GM19452 (cell line): Measurements from ENCODE around the gene ARFIP2.
"Not testable (repeated sequence)": the region's sequence is repeated elsewhere in the genome, so short reads cannot be mapped to it uniquely, and the experiment has no call there.

Experiments used
- ATAC-seq: cut with Tn5 transposase; IDR thresholded peaks from one replicate; pipeline ENCODE4 v1.9.1; 2021; ENCODE audit not compliant: unreplicated experiment

ARFIP2 gene, protein sequence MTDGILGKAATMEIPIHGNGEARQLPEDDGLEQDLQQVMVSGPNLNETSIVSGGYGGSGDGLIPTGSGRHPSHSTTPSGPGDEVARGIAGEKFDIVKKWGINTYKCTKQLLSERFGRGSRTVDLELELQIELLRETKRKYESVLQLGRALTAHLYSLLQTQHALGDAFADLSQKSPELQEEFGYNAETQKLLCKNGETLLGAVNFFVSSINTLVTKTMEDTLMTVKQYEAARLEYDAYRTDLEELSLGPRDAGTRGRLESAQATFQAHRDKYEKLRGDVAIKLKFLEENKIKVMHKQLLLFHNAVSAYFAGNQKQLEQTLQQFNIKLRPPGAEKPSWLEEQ

DNA sequence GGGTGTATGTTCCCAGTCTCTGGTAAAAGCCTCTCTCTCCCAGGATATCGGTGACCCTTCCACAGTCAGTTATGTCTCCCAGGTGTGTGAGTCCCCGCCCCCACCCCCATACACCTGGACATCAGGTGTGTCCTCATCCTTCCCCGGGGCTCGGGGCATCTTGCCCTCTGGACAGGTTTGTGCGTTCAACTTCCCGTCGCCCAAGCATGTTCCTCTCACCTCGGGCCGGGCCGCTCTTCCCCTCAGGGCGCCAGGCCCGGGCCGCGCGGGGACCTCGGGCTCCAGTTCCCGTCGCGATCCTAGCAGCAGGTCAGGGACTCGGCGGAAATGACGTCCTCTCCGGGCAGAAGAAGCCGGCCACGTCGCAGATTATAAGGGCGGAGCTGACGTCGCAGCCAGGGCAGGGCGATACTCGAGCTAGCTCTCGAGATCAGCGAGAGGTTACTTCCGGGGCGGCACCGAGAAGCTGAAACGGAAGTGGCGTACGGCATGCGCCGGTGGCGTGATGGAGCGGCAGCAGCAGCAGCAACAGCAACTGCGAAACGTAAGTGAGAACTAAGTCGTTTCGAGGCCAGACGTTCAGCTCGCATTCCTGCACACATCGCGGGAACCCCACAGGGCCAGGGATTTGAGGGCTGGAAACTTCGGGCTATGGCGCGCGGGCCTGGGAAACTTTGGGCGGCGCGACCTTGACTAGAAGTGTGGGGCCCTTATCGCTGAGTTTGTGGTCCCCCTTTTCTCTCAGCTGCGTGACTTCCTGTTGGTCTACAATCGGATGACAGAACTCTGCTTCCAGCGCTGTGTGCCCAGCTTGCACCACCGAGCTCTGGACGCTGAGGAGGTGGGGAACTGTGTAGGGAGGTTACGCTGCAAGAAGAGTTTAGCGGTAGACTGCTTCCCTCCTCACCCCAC is at the start of gene ARFIP2, which contains the start of gene TIMM10B:
ARFIP2 (minus strand) TSS at position 320 of the 912 bp plus-strand sequence. CDS start 910 bp downstream, outside the sequence.
TIMM10B (plus strand) TSS at position 490 of the 912 bp plus-strand sequence; CDS start at position 506, 16 bp downstream.
- peak; percentile 99 for ATAC-seq

DNA sequence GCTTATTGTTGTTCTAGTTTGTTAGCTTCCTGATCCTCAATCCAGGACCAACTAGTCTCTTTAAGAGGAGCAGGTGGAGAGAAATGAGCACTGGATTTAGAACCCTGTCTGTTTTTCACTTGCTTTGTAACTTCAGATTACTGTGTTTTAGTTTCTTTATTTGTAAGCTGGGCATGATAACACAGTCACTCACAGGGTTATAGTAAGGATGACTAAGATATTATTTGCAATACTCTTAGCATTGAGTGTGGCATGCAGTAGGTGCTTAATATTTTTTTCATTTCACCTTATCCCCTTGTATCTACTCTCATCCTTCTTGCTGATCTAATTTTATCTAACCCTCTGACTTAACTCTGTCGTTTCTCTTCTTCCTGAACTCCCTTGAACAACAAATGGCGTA is 49.7 kb upstream of the ARFIP2 start:
- ATAC-seq: no peak

DNA sequence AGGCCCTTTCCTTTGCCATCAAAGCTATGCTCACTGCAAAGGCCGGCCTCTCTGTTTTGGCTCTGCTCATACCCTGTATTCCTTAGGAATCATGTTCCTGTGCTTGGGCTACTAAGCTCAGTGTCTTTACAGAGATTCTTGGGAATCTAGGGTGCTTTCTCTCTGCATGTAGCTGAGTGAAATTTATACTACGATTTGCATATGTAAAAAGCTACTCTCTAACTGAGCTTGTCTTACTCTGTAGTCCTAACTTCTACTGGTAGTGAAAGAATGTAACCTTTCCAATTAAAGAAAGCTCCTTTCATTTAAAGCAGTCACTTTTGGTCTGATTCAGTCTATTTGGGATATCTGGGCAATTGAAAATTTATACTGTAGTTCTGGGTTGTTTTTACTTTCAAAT is 48.1 kb upstream of the ARFIP2 start:
- no peak for ATAC-seq

DNA sequence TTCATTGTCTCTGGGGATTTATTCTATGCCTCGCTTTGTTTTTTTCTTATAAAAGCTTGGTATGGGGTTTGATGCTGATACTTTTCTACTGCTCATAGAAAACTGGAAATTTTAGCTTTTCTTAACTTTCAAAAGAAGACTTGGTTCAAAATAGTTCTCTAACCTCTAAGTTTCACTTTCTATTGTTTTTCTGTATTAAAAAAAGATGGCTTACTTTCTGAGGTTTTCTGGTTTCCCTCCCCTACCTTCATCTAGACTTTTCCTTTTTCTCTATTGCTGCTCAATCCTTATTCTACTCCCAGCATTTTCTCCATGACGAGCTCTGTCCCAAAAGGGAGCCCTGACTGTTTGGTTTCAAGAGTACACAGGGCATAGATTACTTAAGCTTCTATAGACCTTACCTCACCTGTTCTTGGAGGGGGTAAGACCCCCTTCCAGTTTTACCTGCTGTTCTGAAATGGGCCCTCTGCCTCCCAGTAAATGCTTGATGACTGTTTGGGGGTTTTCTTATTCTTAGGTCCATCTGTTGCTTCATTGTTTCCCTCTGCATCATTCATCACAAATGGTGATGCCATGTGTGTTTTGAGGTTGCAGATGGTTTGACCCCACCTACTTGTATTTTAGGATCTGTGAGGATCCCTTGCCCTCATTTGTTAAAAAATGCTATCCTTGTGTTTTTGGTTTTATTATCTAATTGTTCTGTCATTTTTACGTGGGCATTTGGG is 45.4 kb upstream of the ARFIP2 start:
- ATAC-seq: no peak

DNA sequence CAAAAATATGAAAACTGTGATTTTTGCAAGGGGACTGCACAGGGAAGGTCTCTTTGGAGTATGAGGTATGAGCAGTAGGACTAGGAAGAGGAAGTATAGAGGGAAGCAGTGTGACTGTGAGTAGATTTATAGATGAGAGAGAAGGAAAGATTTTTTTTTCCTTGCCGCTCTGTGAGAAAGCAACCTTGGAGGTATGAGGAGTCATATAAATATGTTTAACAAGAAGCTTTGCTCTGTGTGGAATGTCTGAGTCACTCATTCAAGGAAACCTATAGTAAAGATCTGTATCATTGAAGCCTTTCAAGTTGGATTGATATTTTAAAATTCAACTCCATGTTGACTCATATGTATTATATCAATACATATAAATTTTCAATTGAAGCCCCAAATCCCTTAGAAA is 42.1 kb upstream of the ARFIP2 start:
- no peak for ATAC-seq

DNA sequence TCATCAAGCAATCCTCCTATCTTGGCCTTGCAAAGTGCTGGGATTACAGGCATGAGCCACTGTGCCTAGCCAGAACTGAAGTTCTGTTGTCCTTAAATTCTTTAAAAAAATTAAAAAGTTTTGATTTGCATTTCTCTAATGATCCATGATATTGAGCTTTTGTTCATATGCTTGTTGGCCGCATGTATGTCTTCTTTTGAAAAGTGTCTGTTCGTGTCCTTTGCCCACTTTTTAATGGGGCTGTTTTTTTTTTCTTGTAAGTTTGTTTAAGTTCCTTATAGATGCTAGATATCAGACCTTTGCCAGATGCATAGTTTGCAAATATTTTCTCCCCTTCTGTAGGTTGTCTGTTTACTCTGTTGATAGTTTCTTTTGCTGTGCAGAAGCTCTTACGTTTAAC is 40.8 kb upstream of the ARFIP2 start:
- ATAC-seq: not testable (repeated sequence)

DNA sequence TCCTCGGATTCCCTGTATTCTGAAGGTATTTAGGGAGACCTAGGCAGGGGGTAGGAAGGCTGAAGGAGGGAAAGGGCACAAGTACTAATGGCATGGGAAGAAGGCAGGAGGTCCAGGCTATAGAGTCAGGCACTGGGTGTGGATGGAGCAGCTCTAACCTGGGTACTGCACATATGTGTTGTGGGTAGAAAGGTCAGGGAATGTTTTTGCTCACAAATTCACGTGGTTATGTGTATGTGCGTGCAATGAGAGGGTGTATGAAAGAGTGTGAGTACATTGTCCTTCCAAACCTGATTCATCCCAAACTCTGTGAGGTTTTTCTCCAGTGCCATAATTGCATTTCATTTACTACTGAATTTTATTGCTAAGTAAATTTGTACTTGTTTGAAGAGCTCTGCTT is 39.1 kb upstream of the ARFIP2 start:
- ATAC-seq: no peak

DNA sequence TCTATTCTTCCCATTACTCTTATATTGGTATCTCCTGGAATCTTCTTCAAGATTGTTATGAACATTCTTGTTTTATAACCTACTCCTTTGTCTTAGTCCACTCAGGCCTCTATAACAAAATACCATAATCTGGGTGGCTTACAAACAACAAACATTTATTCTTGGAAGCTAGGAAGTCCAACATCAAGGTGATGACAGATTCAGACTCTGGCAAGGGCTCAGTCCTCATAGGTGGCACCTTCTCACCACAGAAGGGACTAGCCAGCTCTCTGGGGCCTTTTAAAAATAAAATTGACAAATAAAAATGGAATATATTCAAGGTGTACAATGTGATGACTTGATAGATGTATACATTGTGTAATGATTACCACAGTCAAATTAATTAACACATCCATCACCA is 35.7 kb upstream of the ARFIP2 start:
- ATAC-seq: no peak

DNA sequence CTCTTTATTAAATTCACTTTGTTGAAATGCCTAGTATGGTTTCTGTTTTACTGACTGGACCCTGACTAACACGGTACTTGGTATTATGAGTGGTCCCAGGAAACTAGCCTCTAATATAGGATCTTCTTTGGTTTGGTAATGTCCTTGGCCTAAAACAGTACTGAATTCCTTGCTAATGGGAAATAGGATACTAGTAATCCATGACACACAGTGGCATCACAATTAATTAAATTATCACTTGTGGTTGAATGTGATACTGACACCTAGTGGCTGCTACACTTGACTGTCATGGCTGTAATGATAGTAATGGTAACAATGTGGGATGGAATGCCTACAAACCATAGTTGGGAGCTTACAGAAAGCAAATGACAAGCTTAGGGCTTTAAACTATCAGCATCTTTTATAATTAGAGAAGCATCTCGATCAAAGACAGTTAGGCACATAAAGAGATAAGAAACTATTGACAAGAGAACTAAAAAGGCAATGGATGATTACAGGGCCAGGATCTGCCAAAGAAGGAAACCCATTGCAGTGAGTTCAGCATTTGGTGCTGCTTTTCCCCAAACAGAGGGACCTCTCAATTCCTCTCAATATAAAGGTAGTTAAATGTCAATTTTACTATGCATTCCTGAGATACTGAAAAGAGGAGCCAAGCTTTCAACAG is 24.6 kb upstream of the ARFIP2 start:
- no peak for ATAC-seq

DNA sequence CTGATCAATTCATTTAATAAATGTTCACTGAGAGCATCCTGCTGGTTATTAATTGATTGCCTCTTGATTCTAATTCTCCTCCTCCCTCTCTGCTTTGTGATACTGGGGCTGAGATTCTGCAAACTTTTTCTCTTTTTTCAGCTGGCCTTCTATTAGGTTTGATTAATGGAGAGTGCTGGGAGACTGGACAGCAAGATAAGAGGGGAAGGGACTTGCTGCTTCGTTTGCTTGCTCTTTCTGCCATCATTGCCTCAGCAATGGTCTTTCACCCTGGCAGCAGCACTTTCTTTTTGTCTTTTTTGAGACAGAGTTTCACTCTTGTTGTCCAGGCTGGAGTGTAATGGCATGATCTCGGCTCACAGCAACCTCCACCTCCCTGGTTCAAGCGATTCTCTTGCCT is 23.0 kb upstream of the ARFIP2 start:
- no peak for ATAC-seq

DNA sequence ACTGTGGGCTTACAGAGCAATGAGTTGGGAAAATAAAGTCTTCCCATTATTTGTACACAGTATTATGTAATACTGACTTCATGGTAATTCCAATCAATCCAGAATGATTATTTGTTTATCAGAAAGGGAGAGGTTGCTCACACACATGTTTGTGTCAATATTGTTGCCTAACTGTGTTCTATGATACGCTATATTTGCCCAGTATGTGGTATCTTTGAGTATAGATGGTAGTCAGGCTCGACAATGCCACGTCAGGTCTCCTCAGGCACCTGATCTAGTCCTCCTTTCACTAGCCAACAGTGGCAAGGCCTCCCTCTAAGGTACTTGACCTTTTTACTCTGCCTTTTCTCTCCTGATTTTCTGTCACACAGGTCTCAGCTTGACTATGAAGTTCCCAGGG is 21.3 kb upstream of the ARFIP2 start:
- ATAC-seq: no peak

DNA sequence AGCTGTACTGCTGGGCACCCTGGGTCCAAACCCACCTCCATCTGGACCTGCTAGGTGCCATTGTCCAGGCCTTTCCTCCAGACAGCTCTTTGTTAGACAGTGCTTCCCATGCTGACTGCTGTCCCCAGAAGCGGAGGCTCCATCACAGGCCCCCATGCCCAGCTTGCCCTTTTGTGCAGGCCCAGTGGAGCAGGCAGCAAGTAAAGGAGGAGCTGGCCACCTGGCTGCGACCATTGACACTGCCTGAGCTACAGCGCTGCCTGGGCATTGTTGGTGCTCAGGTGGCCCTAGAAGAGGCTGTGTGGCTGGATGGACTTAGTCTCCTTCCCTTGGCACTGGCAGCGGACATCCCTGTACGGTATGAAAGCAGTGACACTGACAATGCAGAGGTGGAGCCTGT is 17.4 kb upstream of the ARFIP2 start:
- no peak for ATAC-seq

DNA sequence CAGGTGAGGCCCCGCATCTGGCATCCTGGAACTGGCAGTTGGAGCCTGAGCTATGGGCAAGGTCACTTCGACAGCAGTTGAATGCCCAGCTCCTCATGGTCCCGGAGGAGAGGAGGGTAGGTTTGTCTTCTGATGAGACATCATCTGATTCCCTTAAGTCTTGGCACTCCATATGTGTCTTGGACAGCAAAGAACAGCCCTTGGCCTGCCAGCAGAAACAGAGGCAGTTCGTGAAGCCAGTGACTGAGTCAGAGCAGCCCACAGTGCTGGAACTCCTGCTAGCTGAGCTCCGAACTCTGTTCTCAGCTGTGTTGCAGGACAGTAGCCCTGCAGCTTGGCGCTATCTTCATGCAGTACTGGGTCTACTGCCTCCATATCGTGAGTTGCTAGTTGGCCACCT is 17.0 kb upstream of the ARFIP2 start:
- ATAC-seq: no peak

DNA sequence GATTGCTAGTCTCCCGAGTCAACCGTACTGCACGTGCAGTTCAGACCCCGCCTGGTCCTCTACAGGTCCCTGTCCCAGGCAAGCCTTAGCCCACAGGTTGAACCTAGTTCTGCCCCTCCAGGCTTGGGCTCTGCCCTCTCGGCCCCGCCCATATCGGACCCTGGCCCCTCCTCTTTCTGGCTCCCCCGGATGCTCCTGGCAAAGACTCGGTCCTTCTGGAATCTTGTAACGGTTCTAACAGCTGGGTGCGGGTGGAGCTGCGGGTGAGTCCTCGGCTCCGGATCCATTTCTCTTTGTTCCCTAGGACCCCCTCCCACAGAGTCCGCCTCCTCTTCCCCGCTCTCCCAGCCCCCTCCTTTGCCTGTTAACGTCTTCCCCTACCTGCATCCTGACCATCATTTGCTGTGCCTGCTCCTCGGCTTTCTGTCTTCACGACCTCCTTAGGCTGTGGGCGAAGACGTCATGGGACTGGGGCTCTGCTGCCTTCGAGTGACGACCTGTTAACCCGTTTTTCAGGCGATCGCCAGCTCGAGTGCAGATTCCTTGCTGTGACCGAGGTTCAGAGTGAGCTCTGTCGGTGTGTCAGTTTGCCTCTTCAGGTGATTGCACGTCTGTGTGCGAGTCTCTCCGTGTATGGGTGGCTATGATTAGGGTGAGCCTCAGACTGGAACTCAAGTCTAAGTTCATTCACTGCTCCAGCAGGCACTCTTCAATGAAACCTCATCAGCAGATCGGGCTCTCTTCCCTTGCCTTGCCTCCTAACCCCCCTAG is 16.1 kb upstream of the ARFIP2 start, which contains the start of gene DNHD1:
DNHD1 (plus strand) TSS at position 212 of the 771 bp plus-strand sequence. CDS start 936 bp downstream, outside the sequence.
- ATAC-seq: no peak

DNA sequence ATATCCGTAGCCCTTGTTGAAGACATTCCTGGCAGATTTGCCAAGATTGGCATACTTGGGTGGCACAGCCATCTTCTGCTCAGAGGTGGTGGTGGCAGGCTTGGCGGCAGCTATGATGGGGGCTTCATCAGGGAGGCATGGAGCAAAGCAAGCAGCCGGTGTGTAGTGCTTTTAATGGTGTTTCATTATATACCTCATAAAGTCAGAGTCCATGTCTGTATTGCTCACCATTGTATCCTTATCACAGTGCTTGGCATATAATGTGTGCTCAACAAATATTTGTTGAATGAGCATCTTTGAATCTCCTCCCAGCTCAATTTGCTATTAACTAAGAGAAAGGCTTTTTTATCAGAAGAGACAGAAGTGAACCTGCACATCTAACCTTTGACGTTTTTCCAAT is 8.2 kb upstream of the ARFIP2 start:
- ATAC-seq: no peak

DNA sequence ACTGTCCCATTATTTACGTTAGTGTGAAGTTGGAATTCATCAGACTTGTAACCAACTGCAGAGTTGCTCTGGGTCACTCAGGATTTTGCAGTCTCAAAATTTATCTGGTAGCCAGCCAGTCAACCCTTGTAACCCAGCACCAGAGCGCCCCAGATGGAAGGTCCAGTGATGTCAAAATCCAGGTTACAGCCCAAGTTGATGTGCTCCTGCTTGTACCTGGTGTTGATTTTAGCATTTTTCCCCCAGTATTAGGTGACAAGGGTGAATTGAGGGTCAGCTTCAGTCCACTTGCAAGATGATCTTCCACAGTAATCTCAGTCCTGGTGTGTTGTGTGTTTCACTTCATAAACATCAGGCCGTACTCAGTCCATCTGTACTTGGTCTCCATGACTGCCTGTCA is 7.7 kb upstream of the ARFIP2 start:
- no peak for ATAC-seq

DNA sequence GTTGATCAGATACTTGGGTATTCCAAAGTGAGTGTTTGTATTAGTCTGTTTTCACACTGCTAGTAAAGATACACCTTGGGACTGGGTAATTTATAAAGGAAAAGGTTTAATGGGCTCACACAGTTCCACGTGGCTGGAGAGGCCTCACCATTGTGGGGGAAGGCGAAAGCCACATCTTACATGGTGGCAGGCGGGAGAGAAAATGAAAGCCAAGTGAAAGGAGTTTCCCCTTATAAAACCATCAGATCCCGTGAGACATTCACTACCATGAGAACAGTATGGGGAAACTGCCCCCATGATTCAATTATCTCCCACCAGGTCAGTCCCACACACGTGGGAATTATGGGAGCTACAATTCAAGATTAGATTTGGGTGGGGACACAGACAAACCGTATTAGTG is 7.2 kb upstream of the ARFIP2 start:
- no peak for ATAC-seq

DNA sequence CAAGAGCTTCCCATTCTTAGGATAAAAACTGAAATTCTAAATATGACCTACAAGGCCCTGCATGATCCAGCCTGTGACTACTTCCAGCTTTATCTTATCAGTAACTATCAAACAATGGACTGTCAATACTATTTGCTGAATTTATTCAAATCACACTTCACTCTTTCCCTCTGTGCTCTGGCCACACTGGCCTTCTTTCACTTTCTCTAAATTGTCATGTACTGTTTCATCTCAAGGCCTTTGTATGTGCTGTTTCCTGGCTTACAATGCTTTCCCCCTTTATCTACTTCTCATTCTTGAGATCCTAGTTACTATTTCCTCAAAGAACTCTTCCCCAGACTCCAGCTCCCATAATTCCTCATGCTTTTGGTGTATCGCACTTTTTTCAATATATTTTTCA is 5.8 kb upstream of the ARFIP2 start:
- ATAC-seq: no peak

DNA sequence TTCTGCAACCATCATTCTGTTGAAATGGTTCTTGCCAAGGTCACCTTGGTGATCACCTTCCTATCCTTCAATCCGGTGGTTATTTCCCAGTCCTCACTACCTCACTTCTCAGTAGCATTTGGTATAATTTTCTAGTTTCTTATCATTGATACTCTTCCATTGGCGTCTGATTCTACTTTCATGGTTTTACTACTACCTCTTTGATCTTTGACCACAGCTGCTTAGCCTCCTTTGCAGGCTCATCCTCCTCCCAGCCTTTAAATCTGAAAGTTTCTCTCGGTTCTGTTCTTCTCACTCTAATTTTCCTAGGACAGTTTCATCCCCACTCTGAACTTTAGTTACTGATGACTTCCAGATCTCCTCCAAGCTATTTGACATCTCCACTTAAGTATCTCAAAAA is 5.1 kb upstream of the ARFIP2 start:
- ATAC-seq: no peak

DNA sequence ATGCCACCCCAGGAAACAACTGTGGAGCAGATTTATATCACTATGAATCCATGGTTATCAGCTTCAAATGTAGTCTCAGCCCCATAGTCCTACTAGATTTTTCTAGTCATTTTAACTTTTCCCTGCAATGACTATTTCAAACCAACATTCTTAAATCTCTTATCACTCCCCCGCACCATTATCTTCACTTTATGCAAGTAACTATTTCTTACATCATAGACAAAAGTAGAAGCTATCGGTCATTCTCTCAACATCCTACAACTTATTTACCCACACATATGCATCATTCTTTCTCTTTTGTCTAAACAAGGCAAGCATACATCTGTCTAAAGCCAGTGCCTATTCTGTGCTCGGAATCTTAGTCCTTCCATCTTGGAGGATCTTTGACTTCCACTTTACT is 4.5 kb upstream of the ARFIP2 start:
- no peak for ATAC-seq
